ENCODE measurements around the gene LLGL2. TPM values are rescaled to one million over a fixed set of nuclear protein-coding genes. Genes with fewer than 3 reads are reported as not detected.

The LLGL2 gene
- total RNA-seq, 4 donors from 2014 or later, result 57.3 to 96.0 (median 79.6) TPM

DNA sequence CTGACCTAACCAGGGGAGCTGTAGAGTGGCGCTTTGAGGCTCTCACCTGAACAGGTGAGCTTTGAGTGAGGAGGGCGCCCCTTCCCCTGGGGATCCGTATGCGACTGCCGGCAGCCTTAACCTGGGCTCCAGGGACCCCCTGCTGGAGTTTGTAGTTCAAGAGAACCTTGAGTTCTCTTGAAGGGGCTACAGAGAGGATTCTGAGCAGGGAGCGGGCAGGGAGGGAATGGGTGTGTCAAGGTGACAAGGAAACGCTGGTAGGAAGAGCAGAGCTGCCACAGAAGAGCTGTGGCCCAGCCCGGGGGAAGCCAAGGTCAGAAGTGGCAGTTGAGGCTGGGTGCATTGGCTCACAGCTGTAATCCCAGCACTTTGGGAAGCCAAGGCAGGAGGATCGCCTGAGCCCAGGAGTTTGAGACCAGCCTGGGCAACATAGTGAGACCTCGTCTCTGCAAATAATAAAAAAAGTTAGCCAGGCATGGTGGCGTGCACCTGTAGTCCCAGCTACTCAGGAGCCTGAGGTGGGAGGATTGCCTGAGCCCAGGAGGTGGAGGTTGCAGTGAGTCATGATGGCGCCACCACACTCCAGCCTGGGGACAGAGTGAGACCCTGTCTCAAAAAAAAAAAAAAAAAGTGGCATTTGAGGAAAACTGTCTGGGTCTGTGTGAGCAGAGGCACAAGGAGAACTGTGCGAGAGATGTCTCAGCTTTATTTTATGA lies 1.2 kb downstream of the LLGL2 start:
- no peak for TF ChIP-seq POLR2A (IDR thresholded peaks at IDR 0.05)
- TF ChIP-seq, protein P1, sequence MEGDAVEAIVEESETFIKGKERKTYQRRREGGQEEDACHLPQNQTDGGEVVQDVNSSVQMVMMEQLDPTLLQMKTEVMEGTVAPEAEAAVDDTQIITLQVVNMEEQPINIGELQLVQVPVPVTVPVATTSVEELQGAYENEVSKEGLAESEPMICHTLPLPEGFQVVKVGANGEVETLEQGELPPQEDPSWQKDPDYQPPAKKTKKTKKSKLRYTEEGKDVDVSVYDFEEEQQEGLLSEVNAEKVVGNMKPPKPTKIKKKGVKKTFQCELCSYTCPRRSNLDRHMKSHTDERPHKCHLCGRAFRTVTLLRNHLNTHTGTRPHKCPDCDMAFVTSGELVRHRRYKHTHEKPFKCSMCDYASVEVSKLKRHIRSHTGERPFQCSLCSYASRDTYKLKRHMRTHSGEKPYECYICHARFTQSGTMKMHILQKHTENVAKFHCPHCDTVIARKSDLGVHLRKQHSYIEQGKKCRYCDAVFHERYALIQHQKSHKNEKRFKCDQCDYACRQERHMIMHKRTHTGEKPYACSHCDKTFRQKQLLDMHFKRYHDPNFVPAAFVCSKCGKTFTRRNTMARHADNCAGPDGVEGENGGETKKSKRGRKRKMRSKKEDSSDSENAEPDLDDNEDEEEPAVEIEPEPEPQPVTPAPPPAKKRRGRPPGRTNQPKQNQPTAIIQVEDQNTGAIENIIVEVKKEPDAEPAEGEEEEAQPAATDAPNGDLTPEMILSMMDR (IDR thresholded peaks at IDR 0.05), result no peak
- intact Hi-C loops (cut with DNase I; ENCODE audit: low total_unique reads), result no loop called here
- WGBS, 2 donors, result 41 to 49% methylated on average over 13 of the region's 13 CpGs

DNA sequence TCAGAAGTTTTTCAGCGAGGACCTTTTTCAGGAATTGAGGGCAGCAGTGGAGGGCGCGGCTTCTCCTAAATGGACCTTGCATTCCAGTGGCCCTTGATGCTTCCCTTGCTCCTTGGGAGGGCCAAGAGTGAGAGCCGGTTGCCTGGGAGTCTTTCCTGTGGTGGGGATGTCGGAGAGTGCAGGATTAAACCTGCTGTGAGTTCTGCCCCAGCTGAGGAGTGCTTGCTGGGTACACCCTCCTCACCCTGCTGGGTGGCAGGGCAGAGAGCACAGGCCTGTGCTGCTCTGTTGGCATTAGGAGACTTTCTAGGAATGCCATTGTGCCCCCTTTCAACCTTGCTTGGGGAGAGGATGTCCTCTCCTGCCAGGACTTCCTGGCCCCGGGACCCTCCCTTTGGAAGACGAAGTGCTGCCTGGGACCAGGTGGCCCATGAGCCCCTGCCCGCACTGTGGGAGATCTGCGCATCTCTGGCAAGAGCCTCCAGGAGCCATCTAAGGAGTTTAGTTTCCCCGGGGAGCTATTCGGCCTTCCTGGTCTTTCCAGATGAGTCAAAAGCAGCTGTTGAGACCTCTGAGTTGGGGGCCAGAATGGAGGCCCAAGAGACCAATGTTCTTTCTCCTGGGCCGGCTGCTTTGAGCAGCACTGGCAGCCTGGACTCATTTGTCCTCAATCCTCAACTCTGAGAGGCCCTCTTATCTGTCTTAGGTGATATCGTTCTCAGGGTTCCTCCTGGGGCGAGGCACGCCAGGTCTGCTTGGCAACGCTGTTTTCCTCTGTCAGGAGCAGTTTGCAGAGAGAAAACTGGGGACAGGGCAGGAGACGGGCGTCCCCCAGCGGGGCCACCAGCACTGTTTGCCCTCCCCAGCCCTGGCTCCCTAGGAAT lies 5.6 kb downstream of the LLGL2 start:
- intact Hi-C loops (cut with DNase I; ENCODE audit: low total_unique reads), result no loop called here
- H3K4me3 ChIP-seq (ENCODE audit: low read depth, poor library complexity, severe bottlenecking), result no peak overlapping the region
- WGBS, 2 donors, result 74 to 81% methylated on average over 17 of the region's 19 CpGs
- TF ChIP-seq, protein P1 (IDR thresholded peaks at IDR 0.05), result no peak
- TF ChIP-seq POLR2A (IDR thresholded peaks at IDR 0.05), result no peak
- no peak for DNase-seq (ENCODE audit: low spot score in 2 of 2)

More for the DNA sequence above, 1.2 kb downstream of the LLGL2 start:
- H3K4me3 ChIP-seq (ENCODE audit: low read depth, poor library complexity, severe bottlenecking), result no peak overlapping the region
- no peak for DNase-seq (ENCODE audit: low spot score in 2 of 2)

DNA sequence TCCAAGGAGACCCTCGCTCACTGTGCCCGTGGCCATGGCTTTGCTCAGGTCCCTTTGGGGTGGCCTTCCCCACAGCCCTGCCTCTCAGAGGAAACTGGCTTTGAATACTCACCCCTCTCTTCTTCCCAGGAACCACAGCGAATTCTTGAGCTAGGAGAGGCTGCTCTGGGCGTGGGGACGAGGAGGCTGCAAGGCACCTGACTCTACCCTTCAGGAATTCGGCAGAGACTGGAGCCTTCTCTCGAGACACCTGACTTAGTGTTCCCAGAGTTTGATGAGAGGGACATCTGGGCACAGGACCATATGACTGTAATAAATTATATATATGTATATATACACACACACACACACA lies 6.2 kb downstream of the LLGL2 start:
- no peak overlapping the region for H3K4me3 ChIP-seq (ENCODE audit: low read depth, poor library complexity, severe bottlenecking)
- intact Hi-C loops (cut with DNase I; ENCODE audit: low total_unique reads), result no loop called here
- no peak for TF ChIP-seq POLR2A (IDR thresholded peaks at IDR 0.05)
- TF ChIP-seq, protein P1 (IDR thresholded peaks at IDR 0.05), result no peak
- 60 to 74% methylated on average over 5 to 7 of the region's 7 CpGs for WGBS, 2 donors
- no peak for DNase-seq (ENCODE audit: low spot score in 2 of 2)

DNA sequence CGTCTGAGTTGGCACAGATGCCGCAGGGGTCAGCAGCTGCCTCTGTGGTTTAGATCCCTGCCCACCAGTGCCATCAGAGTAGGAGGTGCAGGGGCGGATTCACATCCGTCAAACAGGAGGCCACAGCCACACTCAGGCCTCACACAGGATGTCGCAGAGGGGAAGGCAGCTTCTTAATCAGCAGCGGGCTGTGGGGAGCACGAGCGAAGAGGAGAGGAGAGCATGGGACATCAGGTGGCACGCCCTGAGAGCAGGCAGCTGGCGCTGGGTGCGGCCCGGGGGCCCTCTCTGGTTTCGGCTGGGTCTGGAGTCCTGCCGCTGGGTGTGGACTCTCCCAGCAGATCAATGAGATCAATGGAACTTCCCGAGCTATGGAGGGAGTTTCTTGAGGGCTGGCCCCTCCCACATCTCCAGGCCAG lies 9.6 kb downstream of the LLGL2 start:
- WGBS, 2 donors, result 72 to 80% methylated on average over 15 of the region's 15 CpGs
- intact Hi-C loops (cut with DNase I; ENCODE audit: low total_unique reads), result no loop called here
- TF ChIP-seq, protein P1 (IDR thresholded peaks at IDR 0.05), result no peak
- DNase-seq (ENCODE audit: low spot score in 2 of 2), result no peak
- H3K4me3 ChIP-seq (ENCODE audit: low read depth, poor library complexity, severe bottlenecking), result no peak overlapping the region

DNA sequence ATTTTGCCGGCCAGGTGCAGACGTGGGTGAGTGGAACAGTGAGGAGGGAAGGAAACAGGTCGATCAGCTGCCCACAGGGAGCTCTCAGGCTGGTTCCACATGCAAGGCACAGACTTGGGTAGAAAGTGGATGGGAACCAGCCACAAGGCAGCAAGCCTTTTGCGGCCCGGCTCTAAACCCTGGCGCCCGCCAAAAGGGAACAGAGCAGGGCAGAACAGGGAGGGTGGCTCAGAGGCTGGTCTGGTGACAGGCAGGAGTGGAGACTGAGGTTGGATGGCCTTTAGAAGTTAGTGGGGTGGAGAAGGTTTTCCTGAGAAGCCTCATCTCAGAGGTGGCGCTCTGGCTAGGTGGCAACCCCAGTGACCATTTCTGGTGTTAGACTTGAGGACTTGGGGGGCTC lies 10.4 kb downstream of the LLGL2 start:
- DNase-seq (ENCODE audit: low spot score in 2 of 2), result no peak
- no peak overlapping the region for H3K4me3 ChIP-seq (ENCODE audit: low read depth, poor library complexity, severe bottlenecking)
- intact Hi-C loops (cut with DNase I; ENCODE audit: low total_unique reads), result no loop called here
- WGBS, 2 donors, result 91 to 96% methylated on average over 8 of the region's 8 CpGs
- TF ChIP-seq, protein P1 (IDR thresholded peaks at IDR 0.05), result no peak
- no peak for TF ChIP-seq POLR2A (IDR thresholded peaks at IDR 0.05)
